K562 (cell line): ENCODE data around the gene DAPK3. TPM values are rescaled to one million over a fixed set of nuclear protein-coding genes. Genes with fewer than 3 reads are reported as not detected.
A peak's percentile ranks its signal among the peaks of the same experiment; 100 is the strongest.

Experiments
- AFF4 ChIP-seq: sonication (generic); formaldehyde crosslinking; IDR thresholded peaks from 2 replicates; pipeline ENCODE4 v1.8.0; 2023; ENCODE audit warnings: mild to moderate bottlenecking, missing genetic modification reagents
- ARID4B ChIP-seq: sonication (generic); formaldehyde crosslinking; IDR thresholded peaks from 2 replicates; pipeline ENCODE4 v1.8.0; 2022; ENCODE audit warnings: mild to moderate bottlenecking, missing genetic modification reagents
- BRD4 ChIP-seq: fragments of 200-600 bp; sonication (generic); IDR thresholded peaks from 2 replicates; pipeline ENCODE4 v1.6.1; 2017; ENCODE audit warnings: inconsistent platforms
- MTA1 ChIP-seq: fragments of 450-650 bp; IDR thresholded peaks from 2 replicates; pipeline ENCODE4 v1.6.1; 2017; ENCODE audit warnings: borderline replicate concordance
- PHF20 ChIP-seq: fragments of 450-650 bp; IDR thresholded peaks from 2 replicates; pipeline ENCODE4 v1.6.1; 2018; ENCODE audit not compliant: partially characterized antibody
- POLR2AphosphoS5 ChIP-seq: IDR thresholded peaks from 2 replicates; pipeline ENCODE4 v1.6.1; 2011; ENCODE audit warnings: mild to moderate bottlenecking, low read depth, low read length, moderate library complexity; ENCODE audit not compliant: control insufficient read depth, insufficient read depth
- RBM22 ChIP-seq: fragments of 200-400 bp; formaldehyde crosslinking; IDR thresholded peaks from 2 replicates; pipeline ENCODE4 v1.6.1; 2018; ENCODE audit warnings: low read length, low read depth; ENCODE audit not compliant: poor library complexity, severe bottlenecking
- SRF ChIP-seq, 2 experiments: fragments of 250-450, 450-650 bp in 1 of 2; sonication (Bioruptor Pico) in 1 of 2; sonication (generic) in 1 of 2; formaldehyde crosslinking; IDR thresholded peaks; 2 replicates each; pipeline versions ENCODE4 v1.5.0 to v1.5.1; 2020 to 2022; ENCODE audit warnings: mild to moderate bottlenecking in 1 of 2, missing genetic modification reagents in 1 of 2
- THAP12 ChIP-seq: fragments of 250-450 bp; sonication (Bioruptor Pico); IDR thresholded peaks from 2 replicates; pipeline ENCODE4 v1.9.0; 2021; ENCODE audit warnings: mild to moderate bottlenecking, inconsistent platforms
- ZBTB17 ChIP-seq: fragments of 450-650 bp; formaldehyde crosslinking; IDR thresholded peaks from 2 replicates; pipeline ENCODE4 v1.4.0; 2020; ENCODE audit warnings: mild to moderate bottlenecking
- ZNF395 ChIP-seq: fragments of 200-800 bp; sonication (Bioruptor generic); IDR thresholded peaks from 2 replicates; pipeline ENCODE4 v1.6.1; 2017; ENCODE audit warnings: missing genetic modification characterization, missing compliant biosample characterization
- ZNF699 ChIP-seq: fragments of 250-450 bp; sonication (Bioruptor Pico); IDR thresholded peaks from 2 replicates; pipeline ENCODE4 v1.8.0; 2021; ENCODE audit warnings: mild to moderate bottlenecking, moderate library complexity; ENCODE audit not compliant: insufficient replicate concordance
- polyA plus RNA-seq, 8 experiments: library from polyadenylated mRNA; depleted of rRNA in 4 of 8; stranded (reverse) in 5 of 8; unstranded in 3 of 8; fragments of >200 nt; fragmentation: Nextera tagmentation in 2 of 8; fragmentation: Illumina TruSeq in 1 of 8; extraction: Ambion mirVana in 2 of 8; extraction: Trizol in 1 of 8; gene quantifications; 2 replicates each; pipeline versions ENCODE4 v1.2.1 to v1.2.3, GENCODE V29; 2011 to 2014; ENCODE audit warnings: inconsistent platforms in 1 of 8, missing spikeins in 1 of 8
- total RNA-seq, 7 experiments: library from RNA; depleted of rRNA in 6 of 7; stranded (reverse); fragments of >200 nt in 6 of 7; fragmentation: Illumina TruSeq in 2 of 7; extraction: Trizol in 2 of 7; gene quantifications; 2 replicates each; pipeline versions ENCODE4 v1.2.1 to v1.2.3, GENCODE V29; 2011 to 2021; ENCODE audit warnings: low replicate concordance in 1 of 7

The DAPK3 gene
- total and polyA plus RNA-seq, 9 of the 15 experiments (the other 6 are each of a cell fraction or from before 2014, with no cell fraction given): 0.14 to 63.4 (median 25.0) TPM

GRCh38 chr19:3976495-3977241, 5.8 kb upstream of the DAPK3 start (continued):
- peak; percentile 38; the same call in 1 of the 2 replicates for TF ChIP-seq AFF4 (CRISPR knock-in tag)
- TF ChIP-seq RBM22: peak; percentile 97
- TF ChIP-seq PHF20: no peak
- TF ChIP-seq BRD4: no peak
- no peak for TF ChIP-seq MTA1
- peak; percentile 66 for TF ChIP-seq POLR2AphosphoS5
- no peak for TF ChIP-seq SRF (CRISPR knock-in tag; IDR thresholded peaks at IDR 0.05)
- no peak for TF ChIP-seq ZNF395
- TF ChIP-seq ARID4B (CRISPR knock-in tag): no peak
- no peak for TF ChIP-seq ZNF699 (CRISPR knock-in tag)
- peak; percentile 7; the same call in 1 of the 2 replicates for TF ChIP-seq THAP12 (CRISPR knock-in tag)
- no peak for TF ChIP-seq ZBTB17 (CRISPR knock-in tag)
